ENCODE measurements around the gene PSRC1. TPM values are rescaled to one million over a fixed set of nuclear protein-coding genes. Genes with fewer than 3 reads are reported as not detected.
A peak's percentile ranks its signal among the peaks of the same experiment; 100 is the strongest.

The PSRC1 gene
- total RNA-seq, 1 donor: 5.4 TPM

GRCh38 chr1:109239409-109240068, 43.4 kb downstream of the PSRC1 start:
- Histone ChIP-seq H3K4me2 (ENCODE audit: insufficient read depth, low read length) (no peak overlapping the region), H4K20me1 (ENCODE audit: insufficient read depth, low read length) (peaks cover 11% of the 10 kb centered on the region), H3K4me1 (ENCODE audit: insufficient read depth, low read length) (peaks cover 20% of the 10 kb centered on the region), H3K9me3 (ENCODE audit: low read depth, low read length) (no peaks in the 10 kb centered on the region), H3K27ac (ENCODE audit: low read depth, low read length) (peak overlapping the region; percentile 79), H3K36me3 (ENCODE audit: insufficient read depth, low read length) (peaks cover 43% of the 10 kb centered on the region), H3K4me3 (ENCODE audit: insufficient read depth, low read length) (no peak overlapping the region), H3K27me3 (ENCODE audit: insufficient read depth, low read length) (peaks cover 5% of the 10 kb centered on the region), H3K79me2 (ENCODE audit: insufficient read depth, low read length) (peaks cover 3% of the 10 kb centered on the region), H2AFZ (ENCODE audit: low read length) (no peak overlapping the region)
- peak; percentile 87 for DNase-seq (ENCODE audit: insufficient read length, low spot score, missing footprints)
- peak; percentile 62 for TF ChIP-seq CTCF (IDR thresholded peaks at IDR 0.05; ENCODE audit: extremely low read depth, low read depth, low read length)

DNA sequence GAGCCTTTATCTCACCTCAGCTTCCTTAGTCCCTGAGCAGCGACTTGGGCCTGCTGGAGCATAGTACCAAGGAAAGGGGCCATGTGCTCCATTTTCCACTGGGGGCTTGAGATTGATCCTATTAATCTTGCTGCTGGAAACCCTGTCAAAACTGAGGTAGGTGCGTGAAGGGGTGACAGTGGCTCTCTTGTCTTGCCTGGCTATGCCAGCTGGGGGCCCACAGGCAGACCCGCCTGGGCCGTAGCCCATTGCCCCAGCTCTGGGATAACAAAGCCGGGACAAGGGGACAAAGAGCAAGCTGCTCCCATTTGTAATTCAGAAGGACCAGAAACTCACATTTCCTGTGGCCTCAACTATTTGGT, 43.9 kb downstream of the PSRC1 start:
- Histone ChIP-seq H3K9me3 (ENCODE audit: low read depth, low read length) (no peaks in the 10 kb centered on the region), H4K20me1 (ENCODE audit: insufficient read depth, low read length) (peaks cover 11% of the 10 kb centered on the region), H3K79me2 (ENCODE audit: insufficient read depth, low read length) (peaks cover 3% of the 10 kb centered on the region), H3K4me3 (ENCODE audit: insufficient read depth, low read length) (no peak overlapping the region), H3K27ac (ENCODE audit: low read depth, low read length) (no peak overlapping the region), H2AFZ (ENCODE audit: low read length) (no peak overlapping the region), H3K4me2 (ENCODE audit: insufficient read depth, low read length) (no peak overlapping the region), H3K27me3 (ENCODE audit: insufficient read depth, low read length) (peaks cover 5% of the 10 kb centered on the region), H3K4me1 (ENCODE audit: insufficient read depth, low read length) (peaks cover 20% of the 10 kb centered on the region), H3K36me3 (ENCODE audit: insufficient read depth, low read length) (peaks cover 48% of the 10 kb centered on the region)
- DNase-seq (ENCODE audit: insufficient read length, low spot score, missing footprints): peak; percentile 41
- TF ChIP-seq CTCF (IDR thresholded peaks at IDR 0.05; ENCODE audit: extremely low read depth, low read depth, low read length): no peak

- H3K36me3 ChIP-seq (ENCODE audit: insufficient read depth, low read length): peaks cover 51% of the 10 kb centered on the region
- peaks cover 5% of the 10 kb centered on the region for H3K27me3 ChIP-seq (ENCODE audit: insufficient read depth, low read length)
- H4K20me1 ChIP-seq (ENCODE audit: insufficient read depth, low read length): peaks cover 11% of the 10 kb centered on the region
- H3K79me2 ChIP-seq (ENCODE audit: insufficient read depth, low read length): peaks cover 3% of the 10 kb centered on the region
- peaks cover 20% of the 10 kb centered on the region for H3K4me1 ChIP-seq (ENCODE audit: insufficient read depth, low read length)
- no peak overlapping the region for H2AFZ ChIP-seq (ENCODE audit: low read length)
- H3K9me3 ChIP-seq (ENCODE audit: low read depth, low read length): no peaks in the 10 kb centered on the region
- DNase-seq (ENCODE audit: insufficient read length, low spot score, missing footprints): no peak
- H3K4me2 ChIP-seq (ENCODE audit: insufficient read depth, low read length): no peak overlapping the region
- no peak overlapping the region for H3K4me3 ChIP-seq (ENCODE audit: insufficient read depth, low read length)
- no peak for TF ChIP-seq CTCF (IDR thresholded peaks at IDR 0.05; ENCODE audit: extremely low read depth, low read depth, low read length)
- H3K27ac ChIP-seq (ENCODE audit: low read depth, low read length): no peak overlapping the region
These were observed 44.6 kb downstream of the PSRC1 start for GRCh38 chr1:109238382-109238781.

- no peak for DNase-seq (ENCODE audit: insufficient read length, low spot score, missing footprints)
- peaks cover 11% of the 10 kb centered on the region for H4K20me1 ChIP-seq (ENCODE audit: insufficient read depth, low read length)
- no peak overlapping the region for H2AFZ ChIP-seq (ENCODE audit: low read length)
- no peak overlapping the region for H3K4me3 ChIP-seq (ENCODE audit: insufficient read depth, low read length)
- H3K27ac ChIP-seq (ENCODE audit: low read depth, low read length): no peak overlapping the region
- TF ChIP-seq CTCF (IDR thresholded peaks at IDR 0.05; ENCODE audit: extremely low read depth, low read depth, low read length): no peak
- H3K9me3 ChIP-seq (ENCODE audit: low read depth, low read length): no peaks in the 10 kb centered on the region
- H3K4me2 ChIP-seq (ENCODE audit: insufficient read depth, low read length): no peak overlapping the region
- H3K4me1 ChIP-seq (ENCODE audit: insufficient read depth, low read length): peaks cover 20% of the 10 kb centered on the region
- peaks cover 5% of the 10 kb centered on the region for H3K27me3 ChIP-seq (ENCODE audit: insufficient read depth, low read length)
- peaks cover 59% of the 10 kb centered on the region for H3K36me3 ChIP-seq (ENCODE audit: insufficient read depth, low read length)
- H3K79me2 ChIP-seq (ENCODE audit: insufficient read depth, low read length): peaks cover 3% of the 10 kb centered on the region
These were observed 45.4 kb downstream of the PSRC1 start for GRCh38 chr1:109237512-109237911.
